Measurements from ENCODE around the gene NMNAT2. TPM values are rescaled to one million over a fixed set of nuclear protein-coding genes. Genes with fewer than 3 reads are reported as not detected.

Gene NMNAT2
- total and polyA plus RNA-seq, 2 of the 4 experiments (the other 2 are of a cell fraction), result 0.36 to 2.4 TPM

GRCh38 chr1:183214021-183214970 is 203.9 kb downstream of the NMNAT2 start:
- no peak overlapping the region for H2BK20ac ChIP-seq (ENCODE audit: low read depth, low read length)
- WGBS, 2 experiments (ENCODE audit: extremely low coverage in 2 of 2, insufficient read length in 1 of 2), result 92% methylated on average over 2 of the region's 5 CpGs; no CpG with 5 or more reads in 1 of the 2 experiments
- H3K9me3 ChIP-seq (ENCODE audit: control insufficient read depth, insufficient read depth, low read length), result no peaks in the 10 kb centered on the region
- no TSS peak for BruUV-seq (replicated peaks)
- no peak overlapping the region for H4K91ac ChIP-seq (ENCODE audit: insufficient read depth, low read depth, low read length)
- H2BK120ac ChIP-seq (ENCODE audit: low read depth, low read length), result no peak overlapping the region
- peaks cover 6% of the 10 kb centered on the region; the same call in 1 of the 2 replicates for H3K27me3 ChIP-seq (ENCODE audit: control insufficient read depth, insufficient read depth, low read length)
- TF ChIP-seq MAFK (IDR thresholded peaks at IDR 0.05; ENCODE audit: low read depth, low read length) (no peak), NFE2L2 (IDR thresholded peaks at IDR 0.05; ENCODE audit: low read depth, low read length) (no peak), BHLHE40 (IDR thresholded peaks at IDR 0.05; ENCODE audit: low read depth, low read length) (no peak)
- TF ChIP-seq, protein P1, sequence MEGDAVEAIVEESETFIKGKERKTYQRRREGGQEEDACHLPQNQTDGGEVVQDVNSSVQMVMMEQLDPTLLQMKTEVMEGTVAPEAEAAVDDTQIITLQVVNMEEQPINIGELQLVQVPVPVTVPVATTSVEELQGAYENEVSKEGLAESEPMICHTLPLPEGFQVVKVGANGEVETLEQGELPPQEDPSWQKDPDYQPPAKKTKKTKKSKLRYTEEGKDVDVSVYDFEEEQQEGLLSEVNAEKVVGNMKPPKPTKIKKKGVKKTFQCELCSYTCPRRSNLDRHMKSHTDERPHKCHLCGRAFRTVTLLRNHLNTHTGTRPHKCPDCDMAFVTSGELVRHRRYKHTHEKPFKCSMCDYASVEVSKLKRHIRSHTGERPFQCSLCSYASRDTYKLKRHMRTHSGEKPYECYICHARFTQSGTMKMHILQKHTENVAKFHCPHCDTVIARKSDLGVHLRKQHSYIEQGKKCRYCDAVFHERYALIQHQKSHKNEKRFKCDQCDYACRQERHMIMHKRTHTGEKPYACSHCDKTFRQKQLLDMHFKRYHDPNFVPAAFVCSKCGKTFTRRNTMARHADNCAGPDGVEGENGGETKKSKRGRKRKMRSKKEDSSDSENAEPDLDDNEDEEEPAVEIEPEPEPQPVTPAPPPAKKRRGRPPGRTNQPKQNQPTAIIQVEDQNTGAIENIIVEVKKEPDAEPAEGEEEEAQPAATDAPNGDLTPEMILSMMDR (conservative IDR thresholded peaks at IDR 0.05; ENCODE audit: low read depth, low read length), result no peak
- H3K4me2 ChIP-seq (ENCODE audit: low read depth, low read length), result no peak overlapping the region
- CTCF ChIA-PET, result no interaction called here
- H2AK5ac ChIP-seq (ENCODE audit: low read depth, low read length), result peak overlapping the region; percentile 8; the same call in 1 of the 2 replicates
- peaks cover 4% of the 10 kb centered on the region for H3K4me1 ChIP-seq (ENCODE audit: control insufficient read depth, insufficient read depth, low read length)
- no peak overlapping the region for H3K4me3 ChIP-seq (ENCODE audit: insufficient read depth, low read depth, low read length)
- no peak overlapping the region for H2AFZ ChIP-seq (replicated peaks; ENCODE audit: low read length, poor library complexity)
- POLR2A ChIA-PET (ENCODE audit: unreplicated experiment), result interaction anchor here (0.6 to 0.7 kb wide), 2 partner anchors 422 to 1696 kb away, joined by 4 to 5 read pairs; no protein-coding TSS in a partner anchor
- no peak overlapping the region for H4K5ac ChIP-seq (ENCODE audit: low read depth, low read length)
- no peak overlapping the region for H2AK9ac ChIP-seq (replicated peaks; ENCODE audit: low read depth, low read length, poor library complexity)
- no peak overlapping the region for H3K23ac ChIP-seq (ENCODE audit: low read depth, low read length)
- H3K56ac ChIP-seq (ENCODE audit: extremely low read depth, insufficient read depth, low read length), result no peak overlapping the region
- no peaks in the 10 kb centered on the region for H4K20me1 ChIP-seq (ENCODE audit: insufficient read depth, low read length)
- in situ Hi-C loops (cut with MboI; ENCODE audit: low sequenced_read_pairs), result no loop called here
- H2BK15ac ChIP-seq (ENCODE audit: low read depth, low read length), result no peak overlapping the region
- H3K4ac ChIP-seq (ENCODE audit: low read depth, low read length), result no peak overlapping the region
- dilution Hi-C loops (cut with HindIII; ENCODE audit: low sequenced_read_pairs, unreplicated experiment), result no loop called here
- no peaks in the 10 kb centered on the region for H3K79me1 ChIP-seq (ENCODE audit: low read depth in 1 of 2, low read length in 2 of 2)
- no peak overlapping the region for H2BK5ac ChIP-seq (ENCODE audit: low read depth, low read length, poor library complexity, severe bottlenecking)
- ATAC-seq (ENCODE audit: low read depth) (no peak), DNase-seq (no peak)
- H3K9me1 ChIP-seq (ENCODE audit: insufficient read depth, low read length), result peaks cover 3% of the 10 kb centered on the region; the same call in 1 of the 2 replicates
- no peak overlapping the region for H3K9ac ChIP-seq (ENCODE audit: low read depth, low read length)
- no peaks in the 10 kb centered on the region for H3K36me3 ChIP-seq (ENCODE audit: control insufficient read depth, insufficient read depth, low read length)
- H4K8ac ChIP-seq (ENCODE audit: low read depth in 2 of 2, low read length in 2 of 2), result no peak overlapping the region
- no peak overlapping the region for H3K18ac ChIP-seq (ENCODE audit: low read depth, low read length)
- H3K27ac ChIP-seq (ENCODE audit: insufficient read depth, low read length), result no peak overlapping the region
- H3K14ac ChIP-seq (replicated peaks; ENCODE audit: low read depth, low read length), result no peak overlapping the region
- intact Hi-C loops (cut with micrococcal nuclease), result no loop called here

All from IMR-90 (cell line).